DMS53 treated with DMSO at 0.1 percent for 48 hours (cell line): Measurements from ENCODE around the gene EPB41.

Experiments used
- DNase-seq: peaks from one replicate; lab custom pipeline; 2025; ENCODE audit not compliant: unreplicated experiment; lab: John Stamatoyannopoulos, UW

Gene EPB41

DNA sequence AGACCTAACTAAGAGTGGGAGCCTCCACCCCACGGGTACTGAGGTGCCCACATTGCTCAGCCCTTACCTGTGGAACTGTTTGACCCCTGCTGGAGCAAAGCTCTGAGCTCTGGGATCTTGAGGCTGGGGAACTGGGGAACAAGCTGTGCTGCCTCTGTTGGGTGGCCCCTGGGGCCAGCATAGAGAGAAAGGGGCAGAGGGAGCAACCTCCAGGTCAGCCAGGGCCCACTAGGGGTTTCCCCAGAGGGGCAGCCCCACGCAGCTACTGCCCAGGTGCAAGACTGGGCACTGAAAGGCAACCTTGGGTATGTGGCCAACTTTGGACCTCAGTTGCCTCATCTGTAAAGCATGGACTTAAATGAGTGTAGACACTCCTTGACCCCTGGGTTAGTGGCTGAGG is 23.5 kb upstream of the EPB41 start:
- DNase-seq = no peak

DNA sequence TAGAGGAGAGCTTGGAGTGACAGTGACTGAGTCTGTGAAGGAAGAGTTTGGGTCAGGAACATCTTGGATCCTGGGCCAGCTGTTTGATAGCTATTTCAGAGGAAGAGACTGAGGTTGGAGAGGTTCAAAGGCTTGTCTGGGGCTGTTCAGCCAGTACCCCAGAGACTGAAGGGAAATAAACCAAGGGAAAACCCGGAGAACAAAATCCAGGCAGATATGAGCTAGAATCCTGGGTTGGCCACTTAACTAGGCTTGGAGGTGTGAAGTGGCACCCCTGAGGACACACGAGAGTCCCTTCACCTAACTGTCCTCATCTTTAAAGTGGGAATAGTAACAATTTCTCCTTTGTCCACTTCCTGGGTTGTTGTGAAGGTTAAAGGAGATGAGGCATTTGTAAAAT is 23.1 kb upstream of the EPB41 start:
- no peak for DNase-seq

- DNase-seq = no peak
Observed at GRCh38 chr1:28893403-28894102, 20.8 kb upstream of the EPB41 start.

- DNase-seq = no peak
Observed at GRCh38 chr1:28894785-28895184, 19.6 kb upstream of the EPB41 start.

- DNase-seq = no peak
Observed at GRCh38 chr1:28895896-28896608, 18.3 kb upstream of the EPB41 start.

DNA sequence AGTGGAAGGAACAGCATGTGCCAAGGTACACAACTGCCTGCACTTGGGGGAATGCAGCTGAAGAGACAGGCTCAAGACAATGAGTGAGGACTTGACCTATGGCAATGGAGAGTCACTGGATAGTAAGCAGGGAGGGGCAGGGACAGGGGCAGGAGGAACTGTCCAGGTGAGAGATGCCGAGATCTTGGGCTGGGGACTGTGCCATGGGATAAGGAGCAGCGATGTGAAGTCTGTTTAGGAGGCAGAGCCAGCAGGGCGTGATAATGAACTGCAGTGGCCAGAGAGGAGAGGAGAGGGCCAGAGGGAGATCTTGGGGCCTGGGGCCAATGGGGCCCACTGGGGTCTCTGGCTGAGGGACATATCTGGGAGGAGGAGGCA is 17.8 kb upstream of the EPB41 start:
- DNase-seq = no peak

GRCh38 chr1:28897789-28898188 is 16.6 kb upstream of the EPB41 start:
- no peak for DNase-seq

DNA sequence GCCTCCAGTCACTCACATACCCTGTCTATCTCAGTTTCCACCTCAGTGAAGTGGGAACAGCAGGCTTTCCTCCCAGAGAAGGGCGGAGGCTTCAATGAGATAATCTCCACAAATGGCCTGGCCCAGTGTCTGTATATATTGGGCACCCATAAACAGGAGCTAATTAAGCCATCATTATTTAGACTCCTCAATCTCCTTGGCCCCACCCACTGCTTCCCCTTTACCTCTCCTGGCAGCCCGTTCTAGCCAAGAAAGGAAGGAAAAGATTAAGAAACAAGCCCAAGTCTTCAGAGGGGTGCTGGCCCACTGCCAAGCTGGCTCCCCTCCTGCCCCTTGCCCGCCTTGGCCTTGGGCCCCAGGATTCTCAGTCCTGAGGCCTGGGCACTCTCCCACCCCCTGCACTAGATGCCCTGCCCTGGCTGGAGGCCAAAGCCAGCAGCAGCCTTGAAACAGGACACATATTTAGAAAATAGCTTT is 15.9 kb upstream of the EPB41 start:
- no peak for DNase-seq

- no peak for DNase-seq
Observed at GRCh38 chr1:28899267-28899666, 15.1 kb upstream of the EPB41 start.

GRCh38 chr1:28900562-28900961 is 13.8 kb upstream of the EPB41 start:
- DNase-seq = no peak

- no peak for DNase-seq
Observed at GRCh38 chr1:28902738-28903137, 11.6 kb upstream of the EPB41 start.

DNA sequence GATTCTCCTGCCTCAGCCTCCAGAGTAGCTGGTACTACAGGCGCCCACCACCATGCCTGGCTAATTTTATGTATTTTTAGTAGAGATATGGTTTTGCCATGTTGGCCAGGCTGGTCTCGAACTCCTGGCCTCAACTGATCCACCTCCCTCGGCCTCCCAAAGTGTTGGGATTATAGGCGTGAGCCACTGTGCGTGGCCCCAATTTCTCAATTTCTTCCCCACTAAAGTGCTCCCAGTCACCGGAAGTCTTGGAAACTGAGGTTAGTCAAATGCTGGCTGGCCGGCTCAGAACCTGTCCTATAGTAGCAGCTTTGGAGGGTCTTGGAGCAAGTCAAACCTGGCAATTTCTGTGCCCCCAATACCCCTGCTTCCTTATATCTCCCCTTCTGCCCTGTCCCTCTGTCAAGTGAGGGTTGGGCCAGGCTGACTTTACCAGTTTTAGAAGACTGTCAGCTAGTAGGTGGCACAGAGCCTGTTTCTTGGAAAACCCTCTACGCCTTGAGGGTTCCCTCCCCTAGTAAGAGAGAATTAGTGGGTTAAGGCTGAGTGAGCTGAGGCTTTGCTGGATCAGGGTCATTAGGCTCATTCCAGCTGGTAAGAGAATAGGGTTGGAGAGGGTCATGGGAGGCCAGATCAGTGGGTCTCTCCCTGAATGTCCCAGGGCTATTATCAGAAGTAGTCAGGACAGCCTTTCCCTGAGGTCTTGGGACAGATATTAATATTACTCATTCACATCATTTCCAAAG is 8.3 kb upstream of the EPB41 start:
- no peak for DNase-seq

DNA sequence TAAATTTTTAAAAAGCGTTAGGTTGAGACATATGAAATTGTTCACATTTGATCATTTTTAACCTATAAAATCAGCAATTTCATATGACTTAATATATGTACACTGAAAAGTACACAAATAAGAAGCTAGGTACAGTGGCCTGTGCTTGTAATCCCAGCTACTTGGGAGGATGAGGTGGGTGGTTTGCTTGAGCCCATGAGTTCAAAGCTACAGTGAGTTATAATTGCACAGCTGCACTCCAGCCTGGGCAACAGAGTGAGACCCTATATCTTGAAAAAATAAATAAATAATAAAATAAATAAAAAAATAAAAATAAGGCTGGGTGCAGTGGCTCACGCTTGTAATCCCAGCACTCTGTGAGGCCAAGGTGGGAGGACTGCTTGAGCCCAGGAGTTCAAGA is 5.2 kb upstream of the EPB41 start:
- DNase-seq = no peak

GRCh38 chr1:28910379-28911115 is 3.8 kb upstream of the EPB41 start:
- DNase-seq = no peak

GRCh38 chr1:28913786-28914227 is 562 bp upstream of the EPB41 start:
- no peak for DNase-seq

- peak; percentile 40 for DNase-seq
Observed at GRCh38 chr1:28915031-28915895, 894 bp downstream of the EPB41 start.

- DNase-seq = no peak
Observed at GRCh38 chr1:28917757-28918118, 3.4 kb downstream of the EPB41 start.

DNA sequence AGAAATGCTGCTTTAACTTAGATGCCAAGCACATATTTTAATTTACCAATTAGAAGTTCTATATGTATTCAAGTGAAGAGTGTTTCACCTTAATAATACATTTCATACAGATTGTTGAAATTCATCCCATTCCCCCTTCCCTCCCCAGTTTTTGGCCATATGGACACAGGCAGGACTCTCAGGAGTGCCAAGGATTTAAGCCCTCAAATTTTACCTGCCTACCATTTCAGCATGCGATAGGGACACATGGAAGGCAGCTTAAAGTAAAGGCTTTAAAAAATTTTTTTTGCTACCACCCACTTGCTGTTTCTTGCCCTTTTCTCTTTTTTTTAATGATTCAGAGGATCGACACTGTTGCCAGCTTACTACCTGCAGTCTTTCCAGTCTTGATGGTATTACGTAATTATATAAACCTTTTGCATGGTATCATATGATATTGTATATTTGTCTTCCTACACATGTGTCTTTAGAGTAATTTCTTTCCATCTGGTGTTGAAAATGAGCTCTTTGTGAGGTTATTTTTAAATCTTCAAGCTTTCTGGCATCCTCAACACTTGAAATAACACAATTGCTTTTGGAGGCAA is 7.0 kb downstream of the EPB41 start:
- DNase-seq = no peak

- no peak for DNase-seq
Observed at GRCh38 chr1:28925350-28925891, 11.1 kb downstream of the EPB41 start.
